Activated CD4-positive, alpha-beta T cell treated with anti-CD3 and anti-CD28 coated beads, Interleukin-2, amount 50 U/mL, for 1 hour (primary cell): ENCODE measurements around the gene MPPED1.

ENCODE experiments used
- DNase-seq: peaks from one replicate; pipeline ENCODE4 v3.0.0-alpha.2; 2020

The MPPED1 gene

GRCh38 chr22:43529934-43530333 lies 118.1 kb downstream of the MPPED1 start:
- no peak for DNase-seq

- DNase-seq, result no peak
Observed at GRCh38 chr22:43530349-43531201, 118.8 kb downstream of the MPPED1 start.

GRCh38 chr22:43531651-43532050 lies 119.8 kb downstream of the MPPED1 start:
- DNase-seq, result no peak

DNA sequence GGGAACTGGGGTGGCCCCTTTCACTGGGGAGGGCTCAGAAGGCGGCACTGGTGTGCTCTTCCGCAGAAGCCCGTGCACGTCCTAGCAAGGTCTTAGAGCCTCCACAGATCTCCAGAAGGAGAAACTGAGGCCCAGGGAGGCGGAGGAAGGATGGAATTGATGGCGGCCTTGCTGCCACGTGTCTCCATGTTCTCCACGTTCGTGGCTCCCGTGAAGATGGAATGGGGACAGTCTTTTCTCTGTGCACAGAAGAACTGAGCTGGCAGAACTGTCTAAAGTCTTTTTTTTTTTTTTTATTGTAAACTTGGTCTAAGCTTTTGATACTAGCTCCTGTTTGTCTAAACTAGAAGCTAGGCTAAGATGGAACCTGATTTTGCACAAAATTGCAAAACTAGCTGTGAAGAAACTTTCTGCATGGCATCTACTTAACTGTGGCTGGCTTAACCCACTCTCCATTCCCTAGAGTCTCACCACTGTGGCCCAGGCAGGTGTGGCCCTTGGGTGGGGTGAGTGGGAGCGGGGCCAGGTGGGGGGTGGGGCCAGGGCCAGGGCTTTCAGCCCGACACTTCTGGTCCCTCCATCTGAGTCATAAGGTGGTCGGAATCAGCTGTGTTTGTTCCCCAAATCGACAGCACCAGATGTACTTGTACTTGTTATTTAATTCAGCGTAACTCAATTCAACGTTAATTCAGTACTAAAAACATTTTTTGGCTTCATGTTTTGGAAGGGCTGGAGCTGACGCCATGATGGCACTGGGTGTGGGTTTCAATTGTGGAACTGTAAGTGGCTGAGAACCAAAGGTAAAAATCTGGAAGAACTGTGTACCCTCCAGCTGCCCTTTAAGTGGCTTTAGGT lies 120.7 kb downstream of the MPPED1 start:
- DNase-seq, result no peak

GRCh38 chr22:43533156-43533530 lies 121.3 kb downstream of the MPPED1 start:
- no peak for DNase-seq

DNA sequence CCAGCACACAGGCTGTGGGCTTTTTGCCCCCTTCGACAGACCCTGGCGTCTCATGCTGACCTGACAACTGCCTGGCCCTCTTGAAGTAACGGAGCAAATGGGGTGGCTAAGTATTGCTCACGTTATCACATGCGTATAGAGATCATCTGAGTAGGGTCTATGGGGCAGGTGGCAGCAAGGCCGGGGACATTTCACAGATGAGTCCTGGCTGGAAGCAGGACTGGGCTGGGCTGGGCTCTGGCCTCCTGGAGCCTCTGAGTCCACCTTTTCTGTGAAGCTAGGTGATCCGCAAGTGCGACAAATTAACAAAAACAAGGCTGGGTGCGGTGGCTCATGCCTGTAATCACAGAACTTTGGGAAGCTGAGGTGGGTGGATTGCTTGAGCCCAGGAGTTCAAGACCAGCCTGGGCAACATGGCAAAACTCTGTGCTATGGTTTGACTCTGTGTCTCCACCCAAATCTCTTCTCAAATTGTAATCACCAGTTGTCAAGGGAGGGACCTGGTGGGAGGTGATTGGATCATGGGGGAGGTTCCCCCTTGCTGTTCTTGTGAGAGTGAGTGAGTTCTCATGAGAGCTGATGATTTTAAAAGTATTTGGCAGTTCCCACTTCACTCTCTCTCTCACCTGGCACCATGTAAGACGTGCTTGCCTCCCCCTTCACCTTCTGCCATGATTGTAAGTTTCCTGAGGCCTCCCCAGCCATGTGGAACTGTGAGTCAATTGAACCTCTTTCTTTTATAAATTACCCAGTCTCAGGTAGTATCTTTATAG lies 122.0 kb downstream of the MPPED1 start:
- no peak for DNase-seq

DNA sequence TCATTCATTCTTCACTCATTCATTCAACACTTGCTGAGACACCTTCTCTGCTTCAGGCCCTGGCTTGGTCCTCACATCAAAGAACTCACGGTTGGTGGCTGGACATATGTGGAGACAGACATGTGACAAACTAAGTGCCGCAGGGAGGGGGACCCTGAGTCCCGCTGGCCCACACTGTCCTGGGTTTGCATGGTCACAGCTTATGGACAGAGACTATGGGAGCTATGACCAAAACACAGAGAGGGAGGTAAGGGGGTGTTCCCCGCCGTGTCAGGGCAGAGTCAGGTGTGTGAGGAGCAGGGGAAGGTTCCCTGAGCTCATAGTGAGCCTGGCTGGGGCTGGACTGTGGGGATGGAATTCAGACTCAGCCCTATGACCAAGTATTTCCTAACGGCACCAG lies 123.1 kb downstream of the MPPED1 start:
- no peak for DNase-seq

- DNase-seq, result no peak
Observed at GRCh38 chr22:43535336-43535735, 123.5 kb downstream of the MPPED1 start.

- DNase-seq, result no peak
Observed at GRCh38 chr22:43535741-43536140, 123.9 kb downstream of the MPPED1 start.

GRCh38 chr22:43537019-43537585 lies 125.3 kb downstream of the MPPED1 start:
- no peak for DNase-seq

DNA sequence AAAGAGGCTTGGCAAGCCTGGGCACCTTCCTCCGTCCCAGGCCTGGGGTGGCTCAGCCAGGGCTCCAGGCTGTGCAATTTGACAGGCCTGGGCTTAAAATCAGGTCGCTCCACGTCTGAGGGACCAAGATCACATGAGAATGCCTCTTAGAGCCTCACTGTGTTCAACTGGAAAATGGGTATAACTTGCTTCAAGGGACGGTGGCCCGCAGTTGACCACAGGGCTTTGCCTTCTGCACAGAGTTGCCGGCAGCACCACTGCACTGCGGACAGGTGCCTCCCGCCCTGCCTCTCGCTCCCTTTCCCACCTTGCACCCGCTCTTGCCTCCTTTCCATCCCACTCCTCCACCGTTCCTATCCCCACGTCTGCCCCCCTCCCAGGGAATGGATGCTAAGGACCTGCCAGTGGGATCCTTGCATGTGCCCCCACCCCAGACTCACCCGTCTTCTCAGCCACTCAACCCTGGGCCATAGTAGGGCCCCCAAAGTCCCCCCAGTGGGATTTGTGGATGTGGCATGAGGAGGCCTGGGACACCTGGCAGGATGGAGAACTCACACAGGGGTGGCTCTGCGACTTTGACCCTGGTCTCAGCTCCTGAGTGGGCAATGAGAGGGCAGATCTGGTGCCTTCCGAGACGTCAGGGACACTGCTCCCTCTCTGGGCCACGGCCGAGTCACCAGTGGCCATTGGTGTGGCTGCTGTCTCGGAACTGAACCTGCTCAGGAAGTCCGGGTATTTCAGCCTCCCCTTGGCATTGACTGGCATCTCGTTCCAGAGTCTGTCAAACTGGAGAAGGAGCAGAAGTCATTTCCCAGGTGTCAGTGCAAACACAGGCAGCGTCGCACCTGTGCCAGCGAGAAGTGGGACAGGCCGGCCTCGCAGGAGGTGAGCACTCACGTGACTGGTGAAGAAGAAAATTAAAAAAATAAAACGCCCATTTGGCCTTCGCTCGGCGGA lies 128.0 kb downstream of the MPPED1 start:
- no peak for DNase-seq

DNA sequence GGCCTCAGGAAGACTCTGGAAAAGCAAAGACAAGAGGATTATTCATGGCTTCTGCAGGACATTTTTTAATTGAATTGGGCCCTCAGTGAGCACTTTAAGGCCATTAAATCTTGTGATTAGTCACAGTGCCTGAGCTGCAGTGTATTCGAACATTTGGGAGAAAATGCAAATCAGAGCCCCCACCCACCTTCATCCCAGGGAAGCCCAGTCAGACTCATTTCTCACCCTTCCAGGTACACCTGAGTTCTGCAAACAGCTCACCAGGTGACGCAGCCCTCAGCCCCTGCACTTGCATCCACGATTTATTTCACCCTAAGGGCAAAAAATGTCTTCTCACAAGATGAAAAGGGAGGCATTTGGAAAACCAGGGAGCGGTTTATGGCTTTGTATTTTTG lies 128.7 kb downstream of the MPPED1 start:
- DNase-seq, result no peak

DNA sequence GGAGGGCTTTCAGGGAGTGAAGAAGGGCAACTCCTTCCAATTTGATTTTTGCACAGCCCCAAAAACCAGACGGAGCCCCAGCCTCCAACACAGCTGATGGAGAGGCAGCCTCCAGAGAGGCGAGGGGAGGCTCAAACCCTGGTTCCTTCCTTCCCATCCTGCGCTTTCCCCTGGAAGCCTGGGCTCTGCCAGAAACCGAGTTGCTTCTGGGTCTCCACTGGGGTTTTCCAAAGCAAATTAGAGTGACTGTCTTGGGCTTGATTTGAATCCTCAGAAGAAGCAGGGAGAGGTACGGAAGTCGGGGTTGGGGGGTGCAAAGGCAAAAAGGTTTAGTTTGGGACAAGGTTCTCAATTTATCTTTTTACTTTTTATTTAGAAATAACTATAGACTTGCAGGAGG lies 129.2 kb downstream of the MPPED1 start:
- DNase-seq, result no peak

DNA sequence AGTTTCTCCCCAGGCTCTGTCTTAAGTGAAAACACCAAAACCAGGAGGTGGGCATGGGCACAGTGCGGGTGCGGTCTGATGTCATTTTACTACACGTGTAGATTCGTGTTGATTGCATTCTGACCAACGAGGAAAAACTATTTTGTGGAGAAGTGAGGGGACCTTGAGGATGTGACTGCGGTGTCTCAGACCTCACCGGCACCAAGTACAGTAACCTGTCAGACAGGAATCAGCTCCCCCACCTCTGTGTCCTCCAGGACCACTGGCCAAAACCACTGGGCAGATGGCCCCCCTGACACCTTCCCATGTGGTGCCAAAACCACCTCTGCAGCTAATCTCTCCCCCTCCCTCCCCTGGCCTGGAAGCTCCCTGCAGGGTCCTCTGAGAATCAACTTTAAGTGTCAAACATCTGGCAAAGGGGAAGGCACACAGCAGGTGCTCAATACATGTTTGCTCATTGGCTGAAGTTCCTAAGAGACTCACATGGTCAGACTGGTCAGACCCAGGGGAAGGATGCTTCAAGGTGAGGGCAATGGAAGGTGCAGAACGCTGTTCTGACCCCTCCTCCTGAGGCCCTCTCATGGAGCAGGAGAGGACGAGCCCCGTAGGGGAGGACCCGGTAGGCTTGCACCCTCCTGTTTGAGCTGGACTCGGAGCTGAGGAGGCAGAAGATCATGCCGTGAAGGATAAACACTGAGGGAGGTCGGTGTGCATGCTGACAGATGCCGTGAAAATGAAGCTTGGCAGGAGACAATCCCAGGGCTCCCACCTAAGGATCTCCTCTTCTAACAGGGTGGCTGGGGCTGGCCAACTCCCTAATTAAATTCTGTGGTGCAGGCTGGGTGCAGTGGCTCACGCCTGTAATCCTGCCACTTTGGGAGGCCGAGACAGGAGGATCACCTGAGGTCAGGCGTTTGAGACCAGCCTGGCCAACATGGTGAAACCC lies 129.9 kb downstream of the MPPED1 start:
- DNase-seq, result no peak

GRCh38 chr22:43542681-43543521 lies 131.1 kb downstream of the MPPED1 start:
- no peak for DNase-seq

- no peak for DNase-seq
Observed at GRCh38 chr22:43543522-43544288, 131.9 kb downstream of the MPPED1 start.

GRCh38 chr22:43544289-43544673 lies 132.5 kb downstream of the MPPED1 start:
- no peak for DNase-seq

DNA sequence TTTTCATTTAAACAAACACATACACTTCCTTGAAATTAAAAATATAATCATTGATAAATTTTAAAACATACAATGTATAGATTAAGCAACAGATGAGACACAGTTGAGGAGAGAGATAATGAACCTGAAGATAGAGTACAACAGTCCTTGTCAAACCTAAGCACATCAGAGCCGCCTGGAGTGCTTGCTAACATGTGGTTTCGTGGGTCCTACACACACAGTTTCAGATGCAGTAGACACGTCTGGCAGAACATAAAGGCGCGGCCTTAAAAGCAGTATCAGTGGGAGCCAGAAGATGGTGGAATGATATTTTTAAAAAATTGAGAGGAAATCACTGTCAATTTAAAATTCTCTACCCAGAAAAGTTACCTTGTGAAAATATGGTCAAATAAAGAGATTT lies 134.4 kb downstream of the MPPED1 start:
- DNase-seq, result no peak
